Activated T-cell treated with anti-CD3 and anti-CD28 coated beads, Interleukin-2, amount 50 U/mL, for 48 hours (primary cell): ENCODE measurements around the gene KCNN3.

Experiments used
- DNase-seq, 2 experiments: peaks; one replicate each; pipeline ENCODE4 v3.0.0-alpha.2; 2020

KCNN3 gene

DNA sequence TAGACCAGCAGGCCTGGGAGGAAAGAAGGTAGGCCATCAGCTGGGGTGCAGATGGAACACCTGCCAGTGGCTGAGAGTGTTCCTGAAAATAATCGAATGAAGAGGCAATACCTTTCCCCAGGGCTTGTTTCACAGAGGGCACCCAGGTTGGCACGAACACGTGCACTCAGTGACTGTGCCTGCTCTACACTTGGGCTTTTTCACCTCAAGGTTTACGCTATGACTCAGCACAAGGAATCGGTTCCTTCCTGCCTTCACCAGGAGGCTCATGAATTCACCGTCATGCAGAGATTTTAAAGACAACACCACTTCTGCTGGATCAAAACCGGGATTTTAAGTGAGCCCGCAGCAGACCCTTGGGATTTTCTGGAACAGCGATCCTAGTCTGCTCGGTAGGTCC, 143.6 kb downstream of the KCNN3 start:
- no peak for DNase-seq

DNA sequence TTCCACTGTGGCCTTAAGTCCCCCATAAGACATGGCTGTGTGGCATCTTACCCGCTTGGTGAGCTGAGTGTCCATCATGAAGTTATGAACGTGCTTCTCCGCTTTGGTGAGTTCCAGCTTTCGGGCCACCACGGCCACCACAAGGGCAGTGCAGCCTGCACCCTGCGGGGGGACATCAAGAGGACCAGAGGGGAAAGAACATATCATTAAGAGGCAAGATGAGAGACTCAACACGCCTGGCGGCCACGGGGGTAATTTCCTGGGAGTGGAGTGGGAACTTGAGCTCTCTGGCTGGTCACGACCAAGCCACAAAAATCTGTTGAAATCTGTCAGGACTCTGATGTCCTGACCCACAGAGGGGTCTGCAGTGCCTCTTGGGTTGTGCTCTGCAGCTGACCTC, 144.2 kb downstream of the KCNN3 start:
- DNase-seq = no peak

DNA sequence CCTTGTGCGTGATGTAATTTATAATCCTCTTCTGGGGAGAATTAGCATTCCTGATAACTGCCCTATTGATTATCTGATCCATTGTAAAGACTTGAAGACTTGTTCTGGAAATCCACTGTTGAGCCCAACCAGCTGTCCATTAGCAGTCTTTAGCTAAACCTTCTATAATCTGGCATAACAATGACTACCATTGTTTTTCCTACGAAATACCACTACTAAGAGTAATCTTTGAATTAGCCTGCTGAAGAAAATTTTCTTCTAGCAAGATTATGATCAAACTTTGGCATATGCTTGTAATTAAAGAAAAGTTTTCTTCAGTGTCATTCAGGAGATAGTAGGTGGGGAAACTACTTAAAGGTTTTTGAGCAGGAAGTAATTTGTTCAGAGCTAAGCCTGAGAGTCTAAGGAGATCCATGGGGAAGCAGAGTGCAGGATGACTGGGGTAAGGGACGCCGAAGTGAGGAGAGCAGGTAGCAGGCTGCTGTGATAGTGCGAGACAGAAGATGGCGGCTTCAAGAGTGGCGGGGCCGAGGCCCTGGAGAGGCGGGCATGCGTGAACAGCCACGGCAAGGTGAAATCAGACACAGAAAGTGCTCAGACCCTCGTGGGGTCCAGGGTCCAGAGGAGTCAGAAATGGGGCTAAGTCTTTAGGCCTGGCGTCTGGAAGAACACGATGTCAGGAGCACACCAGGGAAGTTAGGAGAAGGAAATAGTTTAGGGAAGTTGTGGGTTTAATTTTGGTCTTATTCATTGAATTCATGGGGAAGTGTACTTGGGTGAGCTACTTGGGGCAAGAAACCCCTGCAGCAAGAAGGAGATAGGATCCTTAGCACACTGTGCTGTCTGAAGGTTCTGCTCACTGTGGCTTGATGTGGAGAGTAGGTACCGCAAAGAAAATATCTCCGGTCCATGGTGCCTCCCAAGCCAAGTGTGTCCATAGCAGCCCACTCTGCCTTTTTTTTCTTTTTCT, 149.5 kb downstream of the KCNN3 start:
- DNase-seq = no peak

DNA sequence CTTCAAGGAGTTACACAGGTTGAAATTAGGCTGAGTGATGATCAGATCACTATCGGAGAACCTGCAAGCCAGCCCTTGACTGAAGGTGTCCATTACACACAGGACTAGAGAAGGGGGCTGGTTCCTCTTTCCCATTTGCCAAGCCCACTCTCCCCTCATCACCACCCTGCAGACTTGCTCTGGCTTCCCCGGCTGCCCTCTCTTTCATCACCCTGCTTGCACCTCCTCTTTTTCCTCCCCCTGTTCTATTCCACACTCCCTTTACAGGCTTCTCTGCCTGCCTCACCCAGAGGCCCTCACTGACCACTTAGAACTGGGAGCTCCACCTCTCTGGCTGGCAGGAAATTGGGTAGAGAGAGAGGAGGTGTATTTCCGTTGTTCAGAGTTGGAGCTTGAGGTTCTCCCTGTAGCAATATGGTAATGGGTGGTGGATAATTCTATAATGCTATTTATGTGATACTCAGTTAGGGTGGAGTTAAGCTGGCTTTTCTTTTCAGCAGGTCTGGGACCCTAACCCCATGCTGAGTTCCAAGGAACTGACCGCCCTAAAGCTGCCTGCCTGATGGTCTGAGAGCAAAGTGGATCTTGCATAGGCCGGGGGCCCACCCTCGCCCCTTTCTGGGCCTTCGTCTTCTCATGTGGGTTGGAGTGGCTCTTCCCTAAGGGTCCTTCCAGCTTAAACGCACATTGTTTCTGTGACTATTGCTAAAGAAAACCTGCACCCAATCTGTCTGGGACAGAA, 150.3 kb downstream of the KCNN3 start:
- no peak for DNase-seq

DNA sequence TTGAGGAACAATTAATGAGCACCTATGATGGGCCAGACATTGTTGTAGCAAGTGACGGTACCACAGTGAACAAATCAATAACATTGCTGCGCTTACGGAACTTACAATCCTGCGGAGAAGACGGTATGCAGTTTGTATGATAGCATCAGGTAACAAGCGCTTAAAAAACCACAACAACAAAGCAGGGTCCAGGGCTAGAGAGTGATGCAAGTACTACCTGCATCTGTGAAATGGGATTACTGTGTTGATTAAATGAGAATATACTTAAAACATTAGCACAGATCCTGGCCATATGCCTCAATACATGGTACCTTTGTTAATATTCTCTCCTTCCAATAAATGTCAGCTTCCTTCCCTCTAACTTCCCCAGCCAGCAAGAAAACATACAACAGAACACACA, 151.5 kb downstream of the KCNN3 start:
- DNase-seq = no peak

DNA sequence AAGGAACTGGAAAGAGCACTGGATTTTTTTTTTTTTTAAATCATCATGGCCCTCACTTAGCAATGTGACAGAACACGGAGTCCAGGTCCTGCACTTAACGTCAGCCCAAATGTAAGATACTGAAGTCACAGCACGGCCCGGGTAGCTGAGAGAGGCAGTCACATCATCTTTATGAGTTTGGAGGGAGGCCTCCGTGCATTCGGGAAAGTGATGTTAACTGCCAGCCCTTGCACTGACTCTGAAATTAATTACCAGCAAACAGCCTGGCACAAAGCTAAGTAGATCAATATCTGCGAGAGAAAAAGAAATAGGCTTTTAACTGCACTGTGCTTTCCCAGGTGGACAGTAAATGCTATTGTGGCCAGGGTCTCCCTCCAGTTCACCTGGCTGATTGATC, 152.6 kb downstream of the KCNN3 start:
- DNase-seq = no peak

DNA sequence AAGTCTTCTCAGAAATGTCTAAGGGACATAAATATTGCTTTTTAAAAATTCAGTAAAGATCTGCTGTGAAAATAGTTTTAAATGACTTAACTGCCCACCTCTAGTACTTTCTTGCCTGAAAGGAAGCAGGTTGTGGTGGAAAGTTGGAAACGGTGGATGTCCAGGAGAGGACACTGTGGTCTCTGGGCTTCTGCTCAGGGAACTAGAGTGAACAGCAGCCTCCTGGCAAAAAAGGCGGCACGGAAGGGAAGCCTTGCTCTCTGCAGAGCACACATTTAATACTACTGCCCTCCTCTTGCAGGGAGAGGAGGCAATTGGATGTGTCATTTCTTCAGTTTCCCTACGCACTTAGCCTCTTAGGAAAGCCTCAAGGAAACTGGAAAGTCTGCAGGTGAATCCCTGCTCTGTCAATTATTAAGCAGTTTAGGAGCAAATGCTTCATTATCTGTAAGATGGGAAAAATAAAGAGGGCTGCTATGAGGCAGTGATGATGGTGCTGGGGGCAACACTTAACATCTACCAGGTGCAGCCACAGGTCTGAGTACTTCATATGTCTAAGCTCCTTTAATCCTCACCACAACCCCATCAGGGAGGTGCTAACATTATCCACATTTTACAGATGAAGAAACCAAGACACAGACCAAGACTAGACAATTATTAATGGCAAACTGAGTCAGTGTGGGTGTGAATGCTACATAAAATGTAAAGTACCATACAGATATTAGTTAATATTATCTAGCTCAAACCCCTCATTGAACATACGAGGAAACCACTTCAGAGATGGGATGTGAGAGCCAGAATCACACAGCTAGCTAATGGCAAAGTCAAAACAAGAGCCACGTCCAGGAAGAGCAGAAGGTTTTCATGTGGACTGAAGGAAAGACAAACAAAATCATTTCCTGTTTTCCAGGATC, 153.2 kb downstream of the KCNN3 start:
- DNase-seq = no peak

DNA sequence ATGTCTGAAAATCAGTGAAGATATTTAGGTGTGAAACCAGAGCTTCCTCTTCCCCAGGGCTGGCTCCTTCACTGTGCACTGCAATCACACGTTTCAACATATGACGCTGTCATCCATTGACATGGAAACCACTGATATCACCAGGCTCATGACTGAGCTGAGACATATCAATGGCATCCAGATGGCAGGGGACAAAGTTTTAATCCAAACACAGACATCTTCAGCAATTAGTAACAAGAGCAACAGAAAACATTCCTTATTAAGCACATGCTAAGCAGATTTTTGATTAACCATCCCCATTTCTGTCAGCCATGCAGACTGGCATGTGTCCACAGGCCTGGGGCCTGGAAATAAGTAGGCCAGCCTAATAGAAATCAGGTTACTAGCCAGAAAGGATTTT, 154.1 kb downstream of the KCNN3 start:
- no peak for DNase-seq

DNA sequence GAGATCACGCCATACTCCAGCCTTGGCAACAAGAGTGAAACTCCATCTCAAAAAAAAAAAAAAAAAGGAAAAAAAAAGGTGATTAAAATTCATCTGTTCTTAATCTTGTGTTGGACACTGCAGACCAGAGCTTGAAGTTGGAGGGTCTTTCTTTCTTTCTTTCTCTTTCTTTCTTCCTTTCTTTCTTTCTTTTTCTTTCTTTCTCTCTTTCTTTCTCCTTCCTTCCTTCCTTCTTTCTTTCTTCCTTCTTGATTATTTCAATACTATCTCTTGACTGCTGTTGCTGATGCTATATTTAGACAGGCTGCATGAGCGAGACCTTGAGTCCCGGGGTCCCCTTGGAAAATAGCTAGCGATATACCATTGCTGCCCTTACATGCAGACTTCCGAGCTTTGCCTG, 154.7 kb downstream of the KCNN3 start:
- no peak for DNase-seq

DNA sequence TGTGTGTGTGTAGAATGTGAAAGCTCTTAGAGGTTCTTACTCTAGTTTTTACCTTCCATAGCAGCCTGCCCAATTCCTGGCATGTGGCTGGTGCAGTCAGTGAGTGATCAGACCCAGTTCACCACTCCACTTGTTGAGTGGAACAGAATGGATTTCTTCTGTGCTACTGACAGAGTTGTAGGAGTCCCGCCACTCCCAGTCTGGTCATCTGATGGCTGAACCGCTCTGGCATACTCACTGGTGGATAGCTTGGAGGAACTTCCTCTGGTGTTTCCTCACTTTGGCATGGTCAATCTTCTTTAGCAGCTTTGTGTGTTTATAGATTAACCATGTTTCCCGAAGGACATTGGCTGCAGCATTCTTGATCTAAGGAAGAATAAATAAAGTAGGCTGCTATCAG, 155.4 kb downstream of the KCNN3 start:
- no peak for DNase-seq

DNA sequence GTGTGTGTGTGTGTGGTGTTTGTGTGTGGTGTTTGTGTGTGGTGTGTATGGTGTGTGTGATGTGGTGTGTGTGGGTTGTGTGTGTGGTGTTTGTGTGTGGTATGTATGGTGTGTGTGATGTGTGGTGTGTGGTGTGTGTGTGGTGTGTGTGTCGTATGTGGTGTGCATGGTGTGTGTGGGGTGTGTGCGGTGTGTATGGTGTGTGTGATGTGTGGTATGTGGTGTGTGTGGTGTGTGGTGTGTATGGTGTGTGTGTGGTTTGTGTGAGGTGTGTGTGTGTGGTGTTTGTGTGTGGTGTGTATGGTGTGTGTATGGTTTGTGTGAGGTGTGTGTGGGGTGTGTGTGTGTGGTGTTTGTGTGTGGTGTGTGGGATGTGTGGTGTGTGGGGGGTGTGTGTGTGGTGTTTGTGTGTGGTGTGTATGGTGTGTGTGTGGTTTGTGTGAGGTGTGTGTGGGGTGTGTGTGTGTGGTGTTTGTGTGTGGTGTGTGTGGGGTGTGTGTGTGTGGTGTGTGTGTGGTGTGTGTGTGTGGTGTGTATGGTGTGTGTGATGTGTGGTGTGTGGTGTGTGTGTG, 155.9 kb downstream of the KCNN3 start:
- no peak for DNase-seq

DNA sequence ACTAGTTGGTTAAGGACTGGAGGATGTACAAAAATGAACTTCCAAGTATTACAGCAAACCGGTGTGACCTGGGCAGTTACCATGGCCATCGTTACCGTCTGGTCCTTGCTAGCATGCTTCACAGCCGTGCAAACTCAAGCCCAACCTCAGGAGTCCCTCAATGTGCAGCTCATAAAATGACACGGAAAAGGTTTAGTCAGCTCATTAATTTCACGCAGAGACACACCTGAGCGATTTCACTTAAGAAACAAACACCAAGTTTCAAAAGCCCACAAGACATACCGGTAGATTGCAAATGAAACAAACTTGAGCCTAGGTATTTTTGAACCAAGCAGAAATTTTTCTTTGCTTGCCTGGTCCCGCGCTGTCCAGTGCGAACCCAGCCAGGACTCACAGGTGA, 157.1 kb downstream of the KCNN3 start:
- no peak for DNase-seq

DNA sequence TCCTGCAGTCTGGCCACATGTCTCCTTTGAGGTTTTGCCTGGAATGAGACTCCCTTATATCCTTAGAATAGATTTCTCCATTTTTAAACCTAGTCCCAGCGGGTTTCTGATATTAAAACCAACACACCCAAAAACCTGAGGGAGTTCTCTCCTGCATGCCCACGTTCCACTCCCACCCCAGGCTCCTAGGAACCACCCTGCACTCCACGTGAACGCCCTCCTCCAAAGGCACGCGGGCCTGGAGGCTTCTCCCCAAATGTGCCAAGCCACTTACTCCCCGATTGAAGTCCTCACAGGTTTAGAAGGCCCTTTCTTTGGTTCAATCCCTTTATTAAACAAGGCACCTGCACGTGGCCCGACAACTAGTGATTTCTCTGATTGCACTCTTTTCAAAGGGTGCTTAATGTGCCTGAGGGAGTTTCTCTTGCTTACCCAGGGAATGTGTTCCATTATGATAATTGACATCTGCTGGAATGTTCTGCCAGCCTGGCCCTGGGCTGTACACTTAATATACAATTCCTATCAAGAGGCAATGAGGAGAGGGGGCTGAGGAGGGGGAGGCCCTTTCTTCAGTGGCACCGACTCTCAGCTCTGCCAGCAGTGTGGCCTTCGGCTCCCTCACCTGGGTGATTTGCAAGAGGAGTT, 157.8 kb downstream of the KCNN3 start:
- no peak for DNase-seq

DNA sequence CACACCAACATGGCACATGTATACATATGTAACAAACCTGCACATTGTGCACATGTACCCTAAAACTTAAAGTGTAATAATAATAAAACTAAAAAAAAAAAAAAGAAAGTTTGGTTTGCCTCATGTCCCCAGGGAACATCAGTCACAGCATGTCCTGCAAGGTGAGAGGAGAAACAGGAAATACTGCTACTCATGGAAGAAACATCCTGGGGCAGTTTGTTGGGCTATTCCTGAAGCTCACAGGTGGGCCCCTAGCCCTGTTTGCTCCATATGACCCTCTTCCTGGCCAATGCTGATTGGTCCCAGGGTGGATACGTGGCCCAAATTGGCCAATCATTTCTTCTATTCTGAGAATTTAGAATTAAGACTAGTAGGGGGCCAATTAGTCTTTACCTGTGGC, 158.7 kb downstream of the KCNN3 start:
- no peak for DNase-seq

DNA sequence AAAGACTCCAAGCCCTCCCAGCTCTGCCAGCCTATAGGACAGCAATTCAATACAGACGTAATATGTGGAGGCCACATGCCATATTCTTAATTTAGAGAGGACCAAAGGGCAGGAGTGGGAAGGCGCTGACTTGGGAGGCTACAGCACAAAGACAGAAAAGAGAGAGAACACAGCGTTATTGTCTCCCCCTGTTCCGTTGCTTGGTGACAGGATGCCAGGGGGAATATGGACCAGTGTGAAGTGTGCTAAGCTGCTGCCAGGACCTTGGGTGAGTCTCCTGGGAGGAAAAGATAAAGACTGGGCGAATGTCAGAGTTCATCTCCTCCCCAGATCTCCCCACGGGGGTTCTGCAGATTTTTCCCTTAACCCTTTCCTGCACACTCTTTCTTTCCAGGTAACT, 160.0 kb downstream of the KCNN3 start:
- DNase-seq = no peak

DNA sequence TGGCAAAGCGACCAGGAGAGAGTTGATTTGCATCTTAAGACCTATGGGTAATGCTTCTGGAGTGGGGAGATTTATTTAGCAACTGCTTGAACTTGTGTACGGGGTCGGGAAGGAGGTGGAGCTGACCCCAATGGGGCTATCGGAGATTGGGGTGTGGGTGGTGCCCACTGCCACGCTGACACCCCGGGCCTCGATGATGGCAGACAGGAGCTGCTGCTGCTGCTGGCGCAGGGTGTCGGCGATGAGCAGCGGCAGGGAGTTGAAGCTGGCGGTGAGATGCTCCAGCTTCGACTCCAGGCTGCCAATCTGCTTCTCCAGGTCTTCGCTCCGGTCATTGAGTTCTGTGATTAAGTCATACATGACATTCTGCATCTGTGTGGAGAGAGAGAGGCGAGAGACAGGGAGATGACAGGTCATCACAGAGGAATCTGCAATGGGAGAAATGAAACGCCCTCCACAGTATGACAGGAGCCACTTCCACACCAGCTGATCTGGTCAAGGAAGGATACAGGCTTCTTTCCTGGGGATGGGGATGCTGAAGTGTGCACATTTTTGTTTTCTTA, 162.1 kb downstream of the KCNN3 start:
- DNase-seq = no peak

DNA sequence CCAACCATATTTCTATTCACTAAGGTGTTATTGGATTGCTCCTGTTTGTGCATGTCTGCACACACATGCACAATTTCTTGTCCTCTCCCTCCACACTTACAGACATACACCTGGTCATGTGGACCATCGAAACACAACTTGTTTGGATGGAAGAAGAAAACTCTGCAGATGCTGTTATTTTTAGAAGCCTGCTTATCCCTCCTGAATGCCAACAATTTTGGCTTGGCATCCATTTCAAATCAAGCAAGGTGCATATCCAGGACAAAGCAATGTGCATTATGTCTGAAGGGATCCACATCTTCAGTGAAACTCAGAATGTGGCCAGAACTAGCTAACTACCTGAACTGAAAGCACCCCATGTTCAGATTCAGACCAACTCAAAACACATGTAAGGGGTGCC, 163.2 kb downstream of the KCNN3 start:
- DNase-seq = no peak

DNA sequence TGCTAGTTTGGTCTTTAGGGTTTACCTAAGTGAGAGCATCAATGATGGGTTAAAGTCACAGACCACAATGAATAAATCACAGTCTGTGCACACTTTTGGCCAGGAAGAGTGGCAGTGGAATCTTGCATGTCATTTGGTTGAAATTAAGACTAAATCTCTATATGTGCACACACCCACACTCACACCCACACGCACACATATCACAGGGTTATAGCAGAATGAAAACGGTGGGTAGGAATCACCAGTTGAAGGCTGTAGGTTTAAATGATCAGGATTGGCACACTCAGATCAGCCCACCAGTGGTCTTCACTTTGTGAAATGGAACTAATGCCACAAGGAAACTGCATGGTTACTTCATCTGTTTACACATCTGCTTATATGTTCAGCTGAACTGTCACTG, 164.5 kb downstream of the KCNN3 start:
- no peak for DNase-seq

DNA sequence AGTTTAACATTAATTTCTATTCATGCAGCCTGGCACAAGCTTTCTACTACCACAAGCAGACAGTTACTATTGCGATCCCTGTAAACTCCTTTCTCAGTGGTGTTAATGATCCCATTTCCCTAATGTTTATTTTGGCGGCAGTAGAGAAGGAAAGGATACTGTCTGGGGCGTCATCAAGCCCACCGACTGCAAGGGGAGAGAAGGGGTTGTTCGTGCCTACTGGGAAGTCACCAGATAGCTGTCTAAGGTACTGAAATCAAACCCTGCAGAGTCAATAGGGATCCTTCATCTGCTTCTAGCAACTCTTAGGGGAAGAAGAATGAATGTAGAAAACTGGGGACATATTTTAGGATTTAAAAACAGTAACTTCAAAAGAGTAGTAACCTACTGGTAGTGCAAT, 166.9 kb downstream of the KCNN3 start:
- DNase-seq = no peak

DNA sequence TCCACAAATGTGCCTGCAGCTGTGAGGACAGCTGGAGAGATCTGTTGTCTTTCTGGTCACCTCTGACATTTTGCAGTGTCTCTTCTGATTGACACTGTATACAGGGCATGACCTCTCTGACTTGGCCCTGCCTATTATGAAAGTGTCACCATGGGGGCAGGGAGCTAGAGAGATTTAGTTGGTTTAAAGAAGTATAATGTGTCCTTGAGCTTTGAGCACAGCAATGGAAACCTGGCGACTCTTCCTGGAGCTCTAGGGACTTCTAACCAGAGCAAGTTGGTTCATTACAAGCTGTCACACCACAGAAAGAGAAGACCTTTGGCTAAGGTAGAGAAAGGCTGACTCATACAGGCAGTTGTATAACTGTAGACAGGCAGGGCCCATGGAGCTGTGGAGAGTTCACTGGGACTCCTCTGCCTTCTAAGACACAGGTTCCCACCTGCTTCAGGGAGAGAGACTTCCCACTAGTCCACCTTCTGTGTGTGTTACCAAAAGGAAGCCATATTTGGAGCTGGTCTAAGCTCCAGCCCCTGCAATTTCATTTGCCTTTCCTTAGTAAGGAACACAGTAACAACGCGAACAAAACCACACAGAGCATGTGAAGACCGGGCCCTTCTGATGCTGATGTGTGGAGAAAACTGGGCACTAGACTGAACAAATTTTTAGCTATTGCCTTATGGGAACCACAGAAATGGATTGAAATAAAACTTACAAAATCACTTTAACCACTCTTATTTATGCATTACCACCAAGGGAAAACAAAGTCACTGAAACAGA, 171.6 kb downstream of the KCNN3 start:
- DNase-seq = peak in 1 of 2 experiments; percentile 33

DNA sequence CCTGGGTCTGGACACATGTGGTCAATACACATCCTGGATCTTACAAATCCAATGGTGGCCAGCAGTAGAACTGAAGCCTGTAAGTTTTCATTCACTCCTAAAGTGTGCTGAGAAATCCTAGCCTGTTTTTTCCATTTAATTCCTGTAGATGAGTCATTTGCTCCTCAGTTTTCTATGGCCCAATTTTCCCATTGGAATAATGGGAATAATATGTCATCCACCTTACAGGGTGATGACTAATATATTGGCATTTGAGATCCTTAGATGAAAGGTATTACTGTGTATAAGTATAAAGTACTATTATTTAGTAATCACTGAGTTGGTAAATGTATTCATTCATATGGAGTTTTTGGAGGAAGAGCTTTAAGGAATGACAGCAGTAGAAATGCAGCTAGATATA, 172.4 kb downstream of the KCNN3 start:
- no peak for DNase-seq
